ENCODE results near the gene TSN.

- no peak for TF ChIP-seq CTCF (IDR thresholded peaks at IDR 0.05)
- TF ChIP-seq POLR2A (IDR thresholded peaks at IDR 0.05) = no peak
Observed at GRCh38 chr2:121815216-121815615, 59.8 kb downstream of the TSN start.
